Measurements from ENCODE around the gene GPR27.

The GPR27 gene

DNA sequence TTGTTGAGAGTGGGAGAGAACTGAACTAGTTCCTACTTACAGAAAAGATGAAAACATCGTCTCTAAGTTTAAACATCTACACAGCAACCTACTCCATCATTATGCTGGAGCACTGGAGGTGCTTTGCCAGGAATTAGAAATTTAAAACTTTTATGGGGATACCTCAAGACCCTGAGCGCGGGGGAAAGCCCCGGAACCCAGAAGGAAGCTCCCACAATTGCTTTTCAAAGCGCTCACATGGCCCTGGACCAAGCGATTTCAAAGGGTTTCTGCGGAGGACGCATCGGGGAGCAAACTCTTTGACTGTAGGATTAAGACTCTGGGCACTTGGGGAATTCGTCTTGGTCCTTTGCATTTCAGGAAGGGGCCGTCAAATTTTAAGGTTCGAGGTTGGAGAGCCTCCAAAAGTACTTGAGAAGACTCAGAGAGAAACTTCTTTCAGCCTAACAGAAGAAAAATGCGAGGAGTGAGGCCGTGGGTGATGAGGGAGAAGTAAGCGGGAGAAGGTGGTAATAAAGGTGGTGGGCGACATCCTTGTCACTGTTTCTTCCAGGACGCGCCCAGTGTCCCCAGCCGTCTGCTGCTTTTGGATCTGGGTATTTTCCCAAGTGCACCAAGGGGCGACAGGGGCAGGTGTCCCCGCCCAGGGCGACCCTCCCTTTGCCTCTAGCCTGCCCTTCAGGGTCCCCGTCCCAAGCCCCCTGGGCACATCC lies 30.7 kb downstream of the GPR27 start:
- TF ChIP-seq, protein P1, sequence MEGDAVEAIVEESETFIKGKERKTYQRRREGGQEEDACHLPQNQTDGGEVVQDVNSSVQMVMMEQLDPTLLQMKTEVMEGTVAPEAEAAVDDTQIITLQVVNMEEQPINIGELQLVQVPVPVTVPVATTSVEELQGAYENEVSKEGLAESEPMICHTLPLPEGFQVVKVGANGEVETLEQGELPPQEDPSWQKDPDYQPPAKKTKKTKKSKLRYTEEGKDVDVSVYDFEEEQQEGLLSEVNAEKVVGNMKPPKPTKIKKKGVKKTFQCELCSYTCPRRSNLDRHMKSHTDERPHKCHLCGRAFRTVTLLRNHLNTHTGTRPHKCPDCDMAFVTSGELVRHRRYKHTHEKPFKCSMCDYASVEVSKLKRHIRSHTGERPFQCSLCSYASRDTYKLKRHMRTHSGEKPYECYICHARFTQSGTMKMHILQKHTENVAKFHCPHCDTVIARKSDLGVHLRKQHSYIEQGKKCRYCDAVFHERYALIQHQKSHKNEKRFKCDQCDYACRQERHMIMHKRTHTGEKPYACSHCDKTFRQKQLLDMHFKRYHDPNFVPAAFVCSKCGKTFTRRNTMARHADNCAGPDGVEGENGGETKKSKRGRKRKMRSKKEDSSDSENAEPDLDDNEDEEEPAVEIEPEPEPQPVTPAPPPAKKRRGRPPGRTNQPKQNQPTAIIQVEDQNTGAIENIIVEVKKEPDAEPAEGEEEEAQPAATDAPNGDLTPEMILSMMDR (IDR thresholded peaks at IDR 0.05; ENCODE audit: low read depth, low read length, missing control alignments) = no peak
- no peak overlapping the region for H3K4me3 ChIP-seq (replicated peaks; ENCODE audit: low read depth, low read length)
- no peak for DNase-seq (ENCODE audit: extremely low read depth, low read depth)

DNA sequence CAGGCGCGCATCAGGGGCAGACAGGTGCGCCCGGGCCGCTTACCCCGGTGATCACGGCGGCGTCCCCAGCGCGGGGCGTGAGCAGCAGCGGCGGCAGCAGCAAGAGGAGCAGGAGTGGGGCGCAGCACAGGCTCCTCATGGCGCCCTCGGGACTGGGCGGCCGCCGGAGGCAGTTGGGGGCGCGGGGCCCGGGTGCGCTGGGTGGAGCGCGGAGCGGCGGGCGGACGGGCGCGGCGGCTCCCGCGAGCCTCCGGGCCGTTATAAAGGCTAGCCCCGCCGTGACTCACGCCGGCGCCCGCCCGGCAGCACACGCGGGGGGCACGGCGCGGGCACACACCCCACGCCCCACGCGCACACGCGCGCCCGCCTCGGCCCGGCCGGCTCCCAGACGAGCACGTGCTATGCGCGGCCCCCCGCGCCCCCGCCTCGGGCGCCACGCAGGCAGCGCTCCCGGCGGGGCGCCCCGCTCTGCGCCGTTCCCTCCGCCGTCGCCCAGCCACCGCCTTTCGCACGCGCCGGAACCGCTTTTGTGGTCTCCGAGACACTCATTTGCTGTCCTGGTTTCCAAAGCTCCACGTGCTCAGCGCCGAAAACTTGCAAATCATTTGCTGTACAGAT lies 31.4 kb downstream of the GPR27 start, which contains the start of gene PROK2:
Gene PROK2 (minus strand): TSS at position 235 of the 618 bp plus-strand sequence. CDS start 96 bp downstream, at position 139.
- DNase-seq (ENCODE audit: extremely low read depth, low read depth) = no peak

DNA sequence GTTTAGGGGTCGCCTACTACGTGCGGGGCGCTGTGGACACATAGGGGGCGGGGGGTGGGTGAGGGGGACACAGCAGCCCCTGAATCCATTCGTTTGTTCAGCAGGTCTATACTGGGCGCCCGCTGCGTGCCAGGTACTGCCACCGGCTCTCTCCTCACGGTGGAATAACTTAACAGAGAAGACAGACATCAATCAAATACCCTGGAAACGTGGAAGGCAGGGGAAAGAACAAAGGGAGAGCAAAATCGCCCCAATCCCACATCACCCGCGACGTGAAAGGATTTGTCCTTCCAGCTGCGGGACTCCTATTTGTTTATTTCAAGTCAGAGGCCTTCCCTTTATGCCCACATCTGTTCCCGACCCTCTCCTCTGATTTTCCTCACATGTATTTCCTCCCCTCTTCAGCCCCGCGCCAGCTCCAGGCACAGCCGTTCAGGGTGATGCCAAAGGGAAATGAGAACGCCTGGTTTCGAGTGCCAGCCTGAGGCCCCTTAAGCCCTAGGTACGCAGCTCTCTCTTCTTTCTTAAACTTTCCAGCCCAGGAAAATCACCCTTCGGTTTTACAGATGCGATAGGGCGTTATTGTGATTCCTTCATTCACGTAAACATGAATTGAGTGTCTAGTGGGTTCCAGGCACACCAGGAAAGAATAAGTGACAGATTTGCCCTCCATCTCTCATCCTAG lies 32.0 kb downstream of the GPR27 start:
- no peak overlapping the region for H3K4me3 ChIP-seq (replicated peaks; ENCODE audit: low read depth, low read length)
- TF ChIP-seq, protein P1 (IDR thresholded peaks at IDR 0.05; ENCODE audit: low read depth, low read length, missing control alignments) = no peak
- no peak for DNase-seq (ENCODE audit: extremely low read depth, low read depth)

More for the DNA sequence above, 31.4 kb downstream of the GPR27 start, which contains the start of gene PROK2:
- H3K4me3 ChIP-seq (replicated peaks; ENCODE audit: low read depth, low read length) = no peak within 1 kb of the TSS
- TF ChIP-seq, protein P1 (IDR thresholded peaks at IDR 0.05; ENCODE audit: low read depth, low read length, missing control alignments) = no peak

DNA sequence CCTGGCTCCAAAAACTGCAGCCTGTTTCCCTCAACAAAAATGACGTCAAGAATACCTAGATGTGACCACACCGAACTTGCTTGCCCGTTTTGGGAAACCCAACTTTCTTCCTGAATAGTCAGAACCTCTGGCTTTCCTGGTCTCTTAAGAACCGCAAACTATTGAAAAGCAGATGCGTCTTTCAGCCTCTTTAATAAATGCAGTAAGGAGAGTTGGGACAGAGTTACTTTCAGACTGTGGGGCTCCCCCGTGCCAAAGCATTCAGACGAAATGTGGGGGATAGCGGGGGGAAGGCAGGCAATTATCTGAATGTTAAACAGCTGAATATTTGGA lies 32.5 kb downstream of the GPR27 start:
- no peak overlapping the region for H3K4me3 ChIP-seq (replicated peaks; ENCODE audit: low read depth, low read length)
- TF ChIP-seq, protein P1 (IDR thresholded peaks at IDR 0.05; ENCODE audit: low read depth, low read length, missing control alignments) = no peak

DNA sequence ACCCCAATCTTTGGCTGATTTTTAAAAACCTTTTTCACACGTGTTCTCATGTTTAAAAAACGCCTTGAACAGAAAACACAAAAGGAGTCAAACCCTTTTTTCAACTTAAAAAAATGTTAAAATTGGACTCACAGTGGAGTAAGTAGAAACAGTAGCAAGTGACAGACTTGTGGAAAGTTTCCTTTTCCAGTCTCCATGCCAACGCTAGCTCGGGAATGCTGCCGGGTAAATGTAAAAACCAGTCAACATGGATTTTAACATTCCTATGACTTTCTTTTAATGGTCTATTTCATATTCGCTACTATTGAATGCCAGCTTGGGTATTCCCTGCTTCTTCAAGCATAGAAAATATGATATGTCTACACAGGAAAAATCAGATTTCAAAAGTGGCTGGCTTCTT lies 32.9 kb downstream of the GPR27 start:
- TF ChIP-seq, protein P1 (IDR thresholded peaks at IDR 0.05; ENCODE audit: low read depth, low read length, missing control alignments) = no peak
- no peak for DNase-seq (ENCODE audit: extremely low read depth, low read depth)
- H3K4me3 ChIP-seq (replicated peaks; ENCODE audit: low read depth, low read length) = no peak overlapping the region

More for the DNA sequence above, 32.5 kb downstream of the GPR27 start:
- DNase-seq (ENCODE audit: extremely low read depth, low read depth) = no peak

DNA sequence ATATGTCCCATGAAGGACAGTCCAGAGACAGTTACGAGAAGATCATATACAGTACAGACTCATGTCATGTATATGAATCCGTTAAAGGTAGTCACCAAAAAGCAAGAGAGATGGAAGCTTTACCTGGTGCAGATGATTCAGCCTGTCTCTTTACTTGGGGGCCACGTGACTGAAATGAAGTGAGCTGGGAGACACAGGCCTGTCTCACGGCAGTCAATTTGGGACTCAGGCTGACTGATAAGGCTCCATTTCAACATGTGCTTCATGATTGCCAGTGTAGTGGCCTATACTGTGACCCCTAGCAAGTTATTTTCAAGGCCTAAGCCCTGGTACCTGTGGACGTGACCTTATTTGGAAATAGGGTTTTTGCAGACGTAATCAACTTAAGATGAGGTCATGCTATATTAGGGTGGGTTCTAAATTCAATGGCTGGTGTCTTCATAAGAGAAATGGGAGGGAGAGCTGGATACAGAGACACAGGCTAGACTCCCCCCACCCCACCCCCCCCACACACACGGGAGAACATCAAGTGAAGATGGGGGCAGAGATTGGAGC lies 34.3 kb downstream of the GPR27 start:
- no peak for DNase-seq (ENCODE audit: extremely low read depth, low read depth)
- no peak overlapping the region for H3K4me3 ChIP-seq (replicated peaks; ENCODE audit: low read depth, low read length)
- TF ChIP-seq, protein P1 (IDR thresholded peaks at IDR 0.05; ENCODE audit: low read depth, low read length, missing control alignments) = no peak

Measured in HFF-Myc (cell line).